DMS114 treated with DMSO at 0.1 percent for 48 hours (cell line): ENCODE measurements around the gene ACP2.

Experiments
- DNase-seq: peaks from one replicate; lab custom pipeline; 2025; ENCODE audit not compliant: unreplicated experiment; lab: John Stamatoyannopoulos, UW

Gene ACP2, protein sequence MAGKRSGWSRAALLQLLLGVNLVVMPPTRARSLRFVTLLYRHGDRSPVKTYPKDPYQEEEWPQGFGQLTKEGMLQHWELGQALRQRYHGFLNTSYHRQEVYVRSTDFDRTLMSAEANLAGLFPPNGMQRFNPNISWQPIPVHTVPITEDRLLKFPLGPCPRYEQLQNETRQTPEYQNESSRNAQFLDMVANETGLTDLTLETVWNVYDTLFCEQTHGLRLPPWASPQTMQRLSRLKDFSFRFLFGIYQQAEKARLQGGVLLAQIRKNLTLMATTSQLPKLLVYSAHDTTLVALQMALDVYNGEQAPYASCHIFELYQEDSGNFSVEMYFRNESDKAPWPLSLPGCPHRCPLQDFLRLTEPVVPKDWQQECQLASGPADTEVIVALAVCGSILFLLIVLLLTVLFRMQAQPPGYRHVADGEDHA

DNA sequence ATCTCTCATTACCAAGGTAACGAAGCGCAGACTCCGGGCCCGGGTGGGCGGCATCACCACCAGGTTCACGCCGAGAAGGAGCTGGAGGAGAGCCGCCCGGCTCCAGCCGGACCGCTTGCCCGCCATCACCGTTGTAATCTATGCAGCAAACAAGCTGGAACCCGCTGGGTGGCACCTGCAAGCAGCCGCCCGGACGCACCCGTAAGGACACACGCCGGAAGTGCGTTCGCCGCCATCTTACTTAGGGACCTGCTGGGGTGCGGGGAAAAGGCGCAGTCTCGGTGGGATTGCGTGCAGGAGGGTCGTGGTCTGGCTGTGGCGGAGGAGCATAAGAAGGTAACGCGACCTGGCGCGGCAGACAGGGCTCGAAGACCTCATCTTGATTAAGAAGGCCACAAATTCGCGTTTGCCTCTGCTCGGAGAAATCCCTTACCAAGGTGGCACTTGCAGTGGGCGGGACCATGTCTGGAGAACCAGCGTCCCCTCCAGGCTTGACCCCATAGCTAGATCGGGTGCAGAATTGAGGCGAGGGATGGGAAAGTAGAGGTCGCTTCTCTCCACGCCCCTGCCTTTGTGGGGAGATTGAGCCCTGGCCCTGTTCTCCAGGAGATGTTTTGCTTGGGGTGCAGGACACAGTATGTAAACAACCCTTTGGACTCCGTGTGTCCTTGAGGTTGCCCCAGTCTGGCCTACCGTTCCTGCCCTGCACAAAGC is at the start of gene ACP2:
ACP2 (minus strand) TSS at position 151 of the 714 bp plus-strand sequence; CDS start at position 126, 25 bp downstream.
- DNase-seq = peak; percentile 85

- DNase-seq = no peak
Observed at GRCh38 chr11:47296045-47296444, 47.4 kb upstream of the ACP2 start.

DNA sequence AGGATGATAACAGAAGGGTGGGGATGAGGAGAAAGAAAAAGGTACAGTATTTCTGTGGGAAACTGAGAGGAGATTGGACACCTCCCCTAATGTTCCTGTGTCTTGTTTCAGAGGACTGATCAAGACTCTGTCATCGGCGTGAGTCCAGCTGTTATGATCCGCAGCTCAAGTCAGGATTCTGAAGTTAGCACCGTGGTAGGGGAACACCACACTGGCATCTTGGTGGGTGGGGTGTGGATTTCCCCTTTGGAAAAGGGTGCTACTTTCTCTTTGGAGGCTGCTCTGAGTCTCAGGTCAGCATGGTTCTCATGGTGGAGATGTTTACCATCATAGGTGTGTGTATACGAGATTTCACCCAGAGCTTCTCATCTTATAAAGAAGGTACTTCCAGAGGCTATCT is 46.8 kb upstream of the ACP2 start:
- no peak for DNase-seq

DNA sequence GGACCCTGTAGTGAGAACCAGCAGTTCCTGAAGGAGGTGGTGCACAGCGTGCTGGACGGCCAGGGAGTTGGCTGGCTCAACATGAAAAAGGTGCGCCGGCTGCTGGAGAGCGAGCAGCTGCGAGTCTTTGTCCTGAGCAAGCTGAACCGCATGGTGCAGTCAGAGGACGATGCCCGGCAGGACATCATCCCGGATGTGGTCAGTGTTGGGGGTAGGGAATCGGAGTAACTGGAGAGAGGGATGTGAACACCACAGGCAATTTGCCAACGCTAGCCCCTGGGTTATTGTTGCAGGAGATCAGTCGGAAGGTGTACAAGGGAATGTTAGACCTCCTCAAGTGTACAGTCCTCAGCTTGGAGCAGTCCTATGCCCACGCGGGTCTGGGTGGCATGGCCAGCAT is 41.2 kb upstream of the ACP2 start:
- DNase-seq = no peak

GRCh38 chr11:47288066-47288465 is 39.5 kb upstream of the ACP2 start:
- no peak for DNase-seq

- DNase-seq = no peak
Observed at GRCh38 chr11:47285969-47286770, 37.6 kb upstream of the ACP2 start.

GRCh38 chr11:47284151-47284550 is 35.5 kb upstream of the ACP2 start:
- DNase-seq = no peak

DNA sequence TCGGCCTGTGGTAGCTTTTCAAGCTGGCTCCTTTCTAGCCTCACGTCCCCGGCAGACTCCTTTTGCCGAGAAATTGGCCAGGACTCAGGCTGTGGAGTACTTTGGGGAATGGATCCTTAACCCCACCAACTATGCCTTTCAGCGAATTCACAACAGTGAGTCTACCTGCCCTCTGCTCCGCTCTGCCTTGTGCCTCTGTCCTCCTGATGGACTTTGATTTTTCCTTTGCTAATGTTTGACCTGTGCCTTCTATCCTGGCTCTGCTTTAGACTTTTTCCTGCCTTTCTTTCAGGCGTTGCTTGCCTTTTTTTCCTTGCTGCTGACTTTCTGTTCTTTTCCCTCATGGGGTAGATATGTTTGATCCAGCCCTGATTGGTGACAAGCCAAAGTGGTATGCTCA is 33.8 kb upstream of the ACP2 start:
- DNase-seq = no peak

DNA sequence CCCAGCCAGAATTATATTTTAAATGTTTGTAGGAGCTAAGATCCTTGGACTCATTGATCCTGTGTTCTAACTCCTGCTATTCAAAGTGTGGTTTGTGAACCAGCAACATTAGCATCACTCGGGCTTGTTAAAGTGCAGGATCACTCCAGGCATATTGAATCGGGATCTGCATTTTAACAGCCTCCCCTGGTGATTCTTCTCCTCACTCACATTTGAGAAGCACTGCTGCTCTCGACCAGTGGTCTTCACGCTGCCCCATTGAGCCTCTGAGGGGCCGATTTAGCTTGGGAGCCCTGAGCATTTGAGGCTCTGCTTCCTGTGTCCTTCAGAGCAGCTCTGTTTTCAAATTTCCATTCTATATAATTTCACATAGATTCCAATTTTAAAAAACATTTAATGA is 32.2 kb upstream of the ACP2 start:
- DNase-seq = no peak

DNA sequence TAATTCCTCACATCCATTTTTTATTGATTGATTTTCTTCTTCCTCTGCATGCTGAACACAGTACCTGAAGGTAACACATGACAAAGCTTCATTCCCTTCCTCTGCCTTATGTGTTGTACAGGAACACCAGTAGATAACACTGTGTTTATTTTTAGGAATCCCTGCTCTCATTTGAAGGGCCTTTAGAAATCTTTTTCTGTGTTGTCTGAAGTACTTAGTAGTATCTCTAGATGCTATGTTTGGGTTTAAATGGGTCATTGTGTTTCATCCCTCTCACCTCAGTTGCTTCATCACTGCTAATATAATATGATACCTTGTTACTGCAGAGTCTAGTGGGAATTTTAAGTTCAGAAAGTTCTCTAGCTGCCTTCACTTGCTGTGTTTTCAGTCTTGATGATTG is 31.5 kb upstream of the ACP2 start:
- DNase-seq = no peak

DNA sequence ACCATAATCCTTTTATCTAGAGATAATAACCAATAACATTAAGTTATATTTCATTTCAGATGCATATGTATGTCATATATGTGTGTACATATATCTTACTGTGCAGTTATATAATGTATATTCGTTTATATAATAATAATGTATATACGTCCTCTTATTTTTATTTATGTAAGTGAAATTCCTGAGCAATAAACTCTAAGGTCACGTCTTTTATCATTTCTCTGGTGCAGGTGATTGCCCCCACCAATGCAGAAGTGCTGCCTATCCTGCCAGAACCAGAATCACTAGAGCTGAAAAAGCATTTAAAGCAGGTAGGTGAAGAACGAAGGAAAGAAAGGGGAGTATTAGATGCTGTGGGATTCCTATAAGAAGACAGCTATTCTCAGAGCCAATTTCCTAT is 30.2 kb upstream of the ACP2 start:
- no peak for DNase-seq

- no peak for DNase-seq
Observed at GRCh38 chr11:47278058-47278457, 29.4 kb upstream of the ACP2 start.

DNA sequence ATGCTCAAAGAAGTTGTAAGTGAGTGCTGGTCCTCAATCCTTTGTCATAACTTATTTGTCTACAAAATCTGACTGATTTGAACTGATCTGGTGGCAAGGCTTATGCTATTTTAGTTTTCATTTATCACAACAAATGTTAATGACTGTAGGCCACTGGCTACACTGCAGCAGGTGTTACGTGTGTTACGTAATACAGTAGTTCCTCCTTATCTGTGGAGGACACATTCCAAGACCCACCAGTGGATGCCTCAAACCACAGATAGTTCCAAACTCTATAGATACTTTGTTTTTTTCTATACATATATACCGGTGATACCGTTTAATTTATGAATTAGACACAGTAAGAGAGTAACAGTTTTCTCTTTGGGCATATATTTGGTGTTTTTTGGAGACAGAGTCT is 28.3 kb upstream of the ACP2 start:
- DNase-seq = no peak

DNA sequence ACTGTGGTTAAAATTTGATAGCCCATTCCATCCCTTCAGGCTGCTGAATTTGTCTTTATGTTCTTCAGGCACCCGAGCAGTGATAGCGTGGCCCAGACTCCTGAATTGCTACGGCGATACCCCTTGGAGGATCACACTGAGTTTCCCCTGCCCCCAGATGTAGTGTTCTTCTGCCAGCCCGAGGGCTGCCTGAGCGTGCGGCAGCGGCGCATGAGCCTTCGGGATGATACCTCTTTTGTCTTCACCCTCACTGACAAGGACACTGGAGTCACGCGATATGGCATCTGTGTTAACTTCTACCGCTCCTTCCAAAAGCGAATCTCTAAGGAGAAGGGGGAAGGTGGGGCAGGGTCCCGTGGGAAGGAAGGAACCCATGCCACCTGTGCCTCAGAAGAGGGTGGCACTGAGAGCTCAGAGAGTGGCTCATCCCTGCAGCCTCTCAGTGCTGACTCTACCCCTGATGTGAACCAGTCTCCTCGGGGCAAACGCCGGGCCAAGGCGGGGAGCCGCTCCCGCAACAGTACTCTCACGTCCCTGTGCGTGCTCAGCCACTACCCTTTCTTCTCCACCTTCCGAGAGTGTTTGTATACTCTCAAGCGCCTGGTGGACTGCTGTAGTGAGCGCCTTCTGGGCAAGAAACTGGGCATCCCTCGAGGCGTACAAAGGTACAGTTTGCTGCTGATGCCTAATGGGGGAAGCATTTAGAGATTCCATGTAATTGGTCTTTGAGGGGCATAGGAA is 26.1 kb upstream of the ACP2 start:
- no peak for DNase-seq

GRCh38 chr11:47272706-47273105 is 24.1 kb upstream of the ACP2 start:
- no peak for DNase-seq

DNA sequence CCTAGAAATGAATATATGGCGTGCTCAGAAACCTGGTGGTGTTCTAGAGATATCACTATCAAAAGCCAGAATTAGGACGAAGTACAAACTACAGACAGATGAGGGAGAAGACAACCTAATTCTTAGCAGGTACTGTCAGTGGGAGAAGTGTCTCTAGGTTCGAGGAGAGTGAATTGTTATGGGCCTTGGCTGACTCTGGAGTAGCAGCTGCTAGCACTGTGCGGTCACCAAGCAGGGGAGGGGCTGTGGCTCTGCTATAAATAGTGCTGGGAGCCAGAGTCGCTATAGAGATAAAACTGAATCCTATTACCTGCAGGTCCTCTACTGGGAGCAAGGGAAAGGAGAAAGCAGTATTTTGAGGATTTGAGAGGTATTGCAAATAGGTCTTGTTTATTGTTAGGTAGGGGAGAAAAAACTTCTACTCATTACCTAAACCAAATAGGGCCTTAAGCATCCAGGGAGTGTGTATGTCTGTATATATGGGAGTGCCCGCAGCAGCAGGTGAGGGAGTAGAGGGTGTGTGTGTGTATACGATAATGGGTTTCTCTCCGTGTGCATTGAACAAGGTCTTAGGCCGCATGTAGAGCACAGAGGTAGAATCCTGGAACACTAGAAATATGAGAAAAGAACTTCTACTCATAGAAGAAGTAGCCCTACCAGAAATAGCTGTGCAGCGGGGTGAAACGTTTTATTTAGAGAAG is 23.5 kb upstream of the ACP2 start:
- DNase-seq = no peak

DNA sequence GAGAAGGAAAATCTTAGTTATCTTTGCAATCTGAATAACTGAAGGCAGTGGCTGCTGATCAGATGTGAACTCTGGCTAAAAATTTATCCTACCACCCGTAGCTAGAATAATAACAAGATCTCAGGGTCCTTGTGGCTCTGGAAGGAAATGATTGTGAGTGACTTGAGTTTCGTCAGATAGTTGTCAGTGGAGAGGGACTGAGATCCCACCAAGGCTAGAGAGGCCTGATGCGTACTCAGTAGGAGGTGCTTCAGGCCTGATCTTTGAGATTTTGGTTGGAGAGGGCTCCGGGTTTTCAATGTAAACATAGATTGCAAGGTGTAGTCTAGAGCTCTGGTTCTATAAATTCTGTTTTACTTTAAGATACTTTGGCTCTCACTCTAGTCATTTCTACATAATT is 22.7 kb upstream of the ACP2 start:
- no peak for DNase-seq

- DNase-seq = peak; percentile 15
Observed at GRCh38 chr11:47270331-47271271, 22.0 kb upstream of the ACP2 start.

- DNase-seq = peak; percentile 26
Observed at GRCh38 chr11:47269829-47270305, 21.3 kb upstream of the ACP2 start, which contains the start of gene MADD. Gene MADD, plus strand, starts transcription at chr11:47270133.
